Dermis blood vessel endothelial cell (primary cell): ENCODE measurements around the gene PCDHB8. TPM values are rescaled to one million over a fixed set of nuclear protein-coding genes. Genes with fewer than 3 reads are reported as not detected.

Source experiments
- total RNA-seq: library from RNA; depleted of rRNA; stranded (reverse); fragments of >200 nt; gene quantifications from 2 replicates; pipeline ENCODE4 v1.2.3, GENCODE V29; 2014

The PCDHB8 gene
- total RNA-seq, 1 donor from 2014 or later = 0.34 TPM

Other genes starting within 250 kb of the PCDHB8 start
- 0.28 and 0.34 TPM in 2 replicates for gene PCDHAC2, start 211.3 kb upstream of the PCDHB8 start, total RNA-seq
- gene PCDHB1, start 126.4 kb upstream of the PCDHB8 start, total RNA-seq = not detected in 2 replicates
- 0.88 and 1.4 TPM in 2 replicates for gene PCDHB2, start 83.2 kb upstream of the PCDHB8 start, total RNA-seq
- gene PCDHB3, start 77.3 kb upstream of the PCDHB8 start, total RNA-seq = 0.51 TPM in 2 replicates
- 0.17 and 0.19 TPM in 2 replicates for gene PCDHB4, start 56.0 kb upstream of the PCDHB8 start, total RNA-seq
- 1.2 and 1.7 TPM in 2 replicates for gene PCDHB5, start 42.6 kb upstream of the PCDHB8 start, total RNA-seq
- gene PCDHB6, start 27.7 kb upstream of the PCDHB8 start, total RNA-seq = 0.05 and 0.17 TPM in 2 replicates
- 0.68 and 0.74 TPM in 2 replicates for gene PCDHB7, start 5.1 kb upstream of the PCDHB8 start, total RNA-seq
- gene PCDHB16, start 4.6 kb downstream of the PCDHB8 start, total RNA-seq = 0.17 and 0.23 TPM in 2 replicates
- gene PCDHB9, start 9.4 kb downstream of the PCDHB8 start, total RNA-seq = 0.14 and 0.17 TPM in 2 replicates
- gene PCDHB10, start 14.6 kb downstream of the PCDHB8 start, total RNA-seq = 0.51 and 0.70 TPM in 2 replicates
- 0.17 and 0.19 TPM in 2 replicates for gene PCDHB11, start 21.8 kb downstream of the PCDHB8 start, total RNA-seq
- gene PCDHB12, start 30.9 kb downstream of the PCDHB8 start, total RNA-seq = 0.47 and 0.68 TPM in 2 replicates
- 1.4 TPM in 2 replicates for gene PCDHB13, start 36.1 kb downstream of the PCDHB8 start, total RNA-seq
- gene PCDHB14, start 45.6 kb downstream of the PCDHB8 start, total RNA-seq = 0.98 and 1.0 TPM in 2 replicates
- gene PCDHB15, start 67.6 kb downstream of the PCDHB8 start, total RNA-seq = 0.65 and 1.0 TPM in 2 replicates
- gene SLC25A2, start 126.3 kb downstream of the PCDHB8 start, total RNA-seq = 0.09 and 0.34 TPM in 2 replicates
- 60.6 and 78.3 TPM in 2 replicates for gene TAF7, start 143.0 kb downstream of the PCDHB8 start, total RNA-seq
- gene PCDHGA1, start 152.7 kb downstream of the PCDHB8 start, total RNA-seq = 0.33 and 0.34 TPM in 2 replicates
- gene PCDHGA2, start 161.0 kb downstream of the PCDHB8 start, total RNA-seq = 1.4 TPM in 2 replicates
- 0.70 and 1.2 TPM in 2 replicates for gene PCDHGA3, start 166.0 kb downstream of the PCDHB8 start, total RNA-seq
- gene PCDHGB1, start 172.3 kb downstream of the PCDHB8 start, total RNA-seq = 1.4 and 1.5 TPM in 2 replicates
- gene PCDHGA4, start 177.2 kb downstream of the PCDHB8 start, total RNA-seq = 2.2 and 3.4 TPM in 2 replicates
- 0.51 and 1.7 TPM in 2 replicates for gene PCDHGB2, start 182.2 kb downstream of the PCDHB8 start, total RNA-seq
- gene PCDHGA5, start 186.4 kb downstream of the PCDHB8 start, total RNA-seq = 0.74 and 0.85 TPM in 2 replicates
- 3.6 and 3.7 TPM in 2 replicates for gene PCDHGB3, start 192.5 kb downstream of the PCDHB8 start, total RNA-seq
- 2.2 TPM in 2 replicates for gene PCDHGA6, start 196.1 kb downstream of the PCDHB8 start, total RNA-seq
- gene PCDHGA7, start 205.0 kb downstream of the PCDHB8 start, total RNA-seq = 1.0 and 1.3 TPM in 2 replicates
- 11.3 and 14.5 TPM in 2 replicates for gene PCDHGB4, start 209.9 kb downstream of the PCDHB8 start, total RNA-seq
- 0.74 and 1.4 TPM in 2 replicates for gene PCDHGA8, start 214.8 kb downstream of the PCDHB8 start, total RNA-seq
- 11.9 and 16.7 TPM in 2 replicates for gene PCDHGB5, start 220.2 kb downstream of the PCDHB8 start, total RNA-seq
- 2.9 and 3.6 TPM in 2 replicates for gene PCDHGA9, start 225.0 kb downstream of the PCDHB8 start, total RNA-seq
- gene PCDHGB6, start 230.2 kb downstream of the PCDHB8 start, total RNA-seq = 2.9 and 3.7 TPM in 2 replicates
- gene PCDHGA10, start 235.2 kb downstream of the PCDHB8 start, total RNA-seq = 4.7 and 6.0 TPM in 2 replicates
- gene PCDHGB7, start 239.9 kb downstream of the PCDHB8 start, total RNA-seq = 10.2 and 11.9 TPM in 2 replicates
- 6.8 and 10.6 TPM in 2 replicates for gene PCDHGA11, start 243.3 kb downstream of the PCDHB8 start, total RNA-seq